ENCODE measurements around the gene LY6G5B. TPM values are rescaled to one million over a fixed set of nuclear protein-coding genes. Genes with fewer than 3 reads are reported as not detected.

LY6G5B gene
- total RNA-seq, 1 donor from 2014 or later, result 20.4 TPM

- ATAC-seq, result peak; percentile 77
- intact Hi-C loops (cut with DNase I), result no loop called here
Observed at GRCh38 chr6:31660381-31661261, 9.2 kb upstream of the LY6G5B start, which contains the start of gene C6orf47. C6orf47 (minus strand) TSS chr6:31660778; CDS start chr6:31659947, 831 bp downstream.

DNA sequence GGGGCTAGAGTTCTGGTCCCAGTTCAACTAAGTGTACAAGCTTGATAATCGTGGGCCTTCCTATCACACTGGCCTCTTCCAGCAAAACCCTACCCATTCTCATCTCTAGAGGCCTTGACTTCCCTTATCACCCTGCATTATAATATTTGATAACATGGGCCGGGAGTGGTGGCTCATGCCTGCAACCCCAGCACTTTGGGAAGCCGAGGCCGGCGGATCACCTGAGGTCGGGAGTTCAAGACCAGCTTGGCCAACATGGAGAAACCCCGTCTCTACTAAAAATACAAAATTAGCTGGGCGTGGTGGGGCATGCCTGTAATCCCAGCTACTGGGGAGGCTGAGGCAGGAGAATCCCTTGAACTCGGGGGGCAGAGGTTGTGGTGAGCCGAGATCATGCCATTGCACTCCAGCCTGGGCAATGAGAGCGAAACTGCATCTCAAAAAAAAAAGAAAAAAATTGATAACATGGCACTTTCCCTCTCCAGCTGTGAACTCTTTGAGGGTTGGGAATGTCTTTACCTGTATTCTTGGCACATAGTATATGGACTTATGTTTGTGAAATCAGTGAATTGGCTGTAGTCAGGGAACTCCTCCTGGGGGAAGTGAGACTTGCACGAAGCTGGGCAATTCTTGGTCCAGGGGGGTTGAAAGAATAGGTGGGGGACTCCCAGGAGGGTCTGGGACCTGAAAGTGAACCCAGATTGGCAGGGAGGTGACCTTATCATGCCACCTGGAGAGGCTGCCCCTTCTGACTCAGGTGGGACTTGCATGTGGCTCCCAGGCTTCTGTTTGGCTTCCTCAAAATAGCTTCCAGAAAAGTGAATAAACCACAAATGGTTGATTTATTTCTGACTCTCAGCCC lies 8.3 kb upstream of the LY6G5B start:
- ATAC-seq (no peak), DNase-seq (ENCODE audit: low spot score) (no peak)
- intact Hi-C loops (cut with DNase I), result no loop called here

More at GRCh38 chr6:31660381-31661261, 9.2 kb upstream of the LY6G5B start, which contains the start of gene C6orf47:
- DNase-seq (ENCODE audit: low spot score), result peak; percentile 92

DNA sequence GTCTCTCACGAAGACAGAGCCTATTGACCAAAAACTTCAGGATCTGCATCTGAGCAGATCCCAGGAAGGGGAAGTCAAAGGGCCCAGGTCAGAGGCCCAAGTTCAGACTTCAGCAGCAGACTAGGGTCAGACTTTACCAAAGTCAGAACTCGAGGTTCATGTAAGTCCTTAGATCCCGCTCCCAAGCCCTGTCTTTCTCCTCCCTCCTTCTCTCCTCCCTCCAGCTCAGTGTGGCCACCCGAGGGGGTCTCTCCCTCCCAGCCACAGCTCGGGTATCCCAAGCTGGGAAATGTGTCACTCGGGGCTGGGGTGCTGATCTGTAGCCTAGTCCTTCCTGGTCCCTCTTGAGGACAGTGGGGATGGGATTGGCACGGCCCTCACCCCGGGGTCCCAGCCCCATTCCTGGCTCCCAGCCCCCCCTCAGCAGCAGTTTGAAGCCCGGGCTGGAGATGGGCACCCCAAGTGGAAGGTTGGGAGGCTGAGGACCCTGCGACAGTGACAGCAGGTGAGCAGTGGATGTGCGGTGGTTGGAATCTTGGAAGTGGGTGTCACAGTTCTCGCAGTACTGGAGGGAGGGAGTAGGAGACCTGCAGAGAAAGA lies 7.6 kb upstream of the LY6G5B start:
- intact Hi-C loops (cut with DNase I), result no loop called here
- ATAC-seq, result no peak
- DNase-seq (ENCODE audit: low spot score), result no peak

DNA sequence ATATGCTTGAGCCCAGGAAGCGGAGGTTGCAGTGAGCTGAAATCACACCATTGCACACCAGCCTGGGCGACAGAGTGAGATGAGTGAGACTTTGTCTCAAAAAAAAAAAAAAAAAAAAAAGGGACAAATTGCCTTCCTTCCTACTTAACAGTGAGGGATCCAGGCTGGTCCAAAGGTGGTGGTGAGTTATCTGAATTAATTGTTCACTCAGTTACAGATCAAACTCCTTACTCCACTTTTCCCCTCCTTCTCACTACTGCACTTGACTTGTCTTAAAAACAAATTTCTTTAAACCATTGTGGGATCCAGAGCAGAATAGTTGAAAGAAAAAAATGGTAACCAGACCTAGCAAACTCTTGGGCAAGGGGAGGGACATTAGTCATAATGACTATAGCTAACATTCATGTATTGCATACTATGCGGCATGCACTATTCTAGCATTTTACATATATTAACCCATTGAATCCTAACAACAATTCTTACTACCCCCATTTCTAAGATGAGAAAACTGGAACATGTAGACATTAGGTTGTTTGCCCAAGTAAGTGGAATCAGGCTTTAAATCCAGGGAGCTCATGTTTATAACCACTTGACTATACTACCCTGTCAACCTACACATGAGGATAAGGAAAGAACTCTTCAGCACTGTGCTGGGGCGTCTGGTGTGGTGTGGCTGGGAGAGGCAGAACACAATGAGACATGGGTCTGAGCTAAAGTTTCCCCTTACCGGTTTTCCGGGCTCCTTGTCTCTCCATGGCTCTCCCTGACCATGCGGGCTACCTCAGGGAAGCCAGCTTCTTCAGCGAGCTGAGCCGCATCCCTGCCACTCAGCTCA lies 6.4 kb upstream of the LY6G5B start:
- intact Hi-C loops (cut with DNase I), result no loop called here
- DNase-seq (ENCODE audit: low spot score), result no peak
- ATAC-seq, result no peak

GRCh38 chr6:31663961-31664789 lies 5.6 kb upstream of the LY6G5B start:
- DNase-seq (ENCODE audit: low spot score), result no peak
- intact Hi-C loops (cut with DNase I), result no loop called here
- peak; percentile 25 for ATAC-seq

GRCh38 chr6:31664790-31665500 lies 4.8 kb upstream of the LY6G5B start, which contains the start of gene GPANK1:
GPANK1 (minus strand) TSS chr6:31664997; CDS start chr6:31664478, 519 bp downstream.
- intact Hi-C loops (cut with DNase I), result no loop called here
- DNase-seq (ENCODE audit: low spot score), result peak; percentile 92
- peak; percentile 84 for ATAC-seq

GRCh38 chr6:31665501-31666336 lies 4.1 kb upstream of the LY6G5B start, which contains the start of gene CSNK2B:
CSNK2B (plus strand) TSS chr6:31666080; CDS start chr6:31666832, 752 bp downstream.
- intact Hi-C loops (cut with DNase I), result no loop called here
- ATAC-seq (peak; percentile 93), DNase-seq (ENCODE audit: low spot score) (peak; percentile 98)

DNA sequence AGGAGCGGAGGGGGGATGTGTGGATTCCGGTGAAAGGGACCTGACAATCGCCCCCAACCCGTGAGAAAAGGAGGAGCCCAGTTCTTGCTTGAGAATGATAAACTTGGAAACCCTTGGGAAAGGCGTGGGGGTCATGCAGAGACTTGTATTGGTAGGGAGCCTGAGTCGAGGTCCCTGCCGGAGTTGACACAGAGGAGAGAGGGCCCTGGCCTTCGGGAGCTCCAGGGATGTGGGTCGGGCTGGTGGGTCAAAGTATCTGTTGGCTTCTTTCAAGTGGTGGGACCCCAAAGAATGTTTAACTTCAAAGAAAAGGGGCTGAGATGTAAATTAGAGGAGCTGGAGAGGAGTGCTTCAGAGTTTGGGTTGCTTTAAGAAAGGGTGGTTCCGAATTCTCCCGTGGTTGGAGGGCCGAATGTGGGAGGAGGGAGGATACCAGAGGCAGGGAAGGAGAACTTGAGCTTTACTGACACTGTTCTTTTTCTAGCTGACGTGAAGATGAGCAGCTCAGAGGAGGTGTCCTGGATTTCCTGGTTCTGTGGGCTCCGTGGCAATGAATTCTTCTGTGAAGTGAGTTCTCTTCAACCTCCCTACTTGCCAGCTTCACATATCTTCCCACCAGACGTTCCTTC lies 3.3 kb upstream of the LY6G5B start:
- intact Hi-C loops (cut with DNase I), result no loop called here
- ATAC-seq, result no peak
- no peak for DNase-seq (ENCODE audit: low spot score)

- DNase-seq (ENCODE audit: low spot score) (no peak), ATAC-seq (no peak)
- intact Hi-C loops (cut with DNase I), result no loop called here
Observed at GRCh38 chr6:31676322-31676903, 6.6 kb downstream of the LY6G5B start.

DNA sequence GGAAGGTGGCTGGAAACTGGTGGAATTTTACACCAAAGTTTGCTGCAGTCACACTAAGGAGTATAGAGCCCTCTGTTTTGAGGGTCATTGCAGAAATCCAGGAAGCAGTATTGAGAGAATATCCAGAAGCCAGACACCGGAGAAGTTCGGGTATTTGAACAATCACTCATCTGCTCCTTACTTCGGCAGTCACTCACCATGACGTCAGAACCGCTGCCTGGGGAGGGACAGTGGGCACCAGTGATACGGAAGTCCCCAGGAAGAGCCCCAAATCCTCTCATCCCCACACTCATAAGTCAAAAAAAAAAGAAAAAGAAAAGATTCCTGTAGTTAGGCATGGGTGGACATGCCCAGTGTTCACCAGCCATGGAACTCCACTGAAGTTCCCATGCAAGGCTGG lies 7.1 kb downstream of the LY6G5B start:
- ATAC-seq (no peak), DNase-seq (ENCODE audit: low spot score) (no peak)
- intact Hi-C loops (cut with DNase I), result no loop called here

- intact Hi-C loops (cut with DNase I), result no loop called here
- DNase-seq (ENCODE audit: low spot score) (no peak), ATAC-seq (no peak)
Observed at GRCh38 chr6:31677955-31678354, 8.2 kb downstream of the LY6G5B start.

DNA sequence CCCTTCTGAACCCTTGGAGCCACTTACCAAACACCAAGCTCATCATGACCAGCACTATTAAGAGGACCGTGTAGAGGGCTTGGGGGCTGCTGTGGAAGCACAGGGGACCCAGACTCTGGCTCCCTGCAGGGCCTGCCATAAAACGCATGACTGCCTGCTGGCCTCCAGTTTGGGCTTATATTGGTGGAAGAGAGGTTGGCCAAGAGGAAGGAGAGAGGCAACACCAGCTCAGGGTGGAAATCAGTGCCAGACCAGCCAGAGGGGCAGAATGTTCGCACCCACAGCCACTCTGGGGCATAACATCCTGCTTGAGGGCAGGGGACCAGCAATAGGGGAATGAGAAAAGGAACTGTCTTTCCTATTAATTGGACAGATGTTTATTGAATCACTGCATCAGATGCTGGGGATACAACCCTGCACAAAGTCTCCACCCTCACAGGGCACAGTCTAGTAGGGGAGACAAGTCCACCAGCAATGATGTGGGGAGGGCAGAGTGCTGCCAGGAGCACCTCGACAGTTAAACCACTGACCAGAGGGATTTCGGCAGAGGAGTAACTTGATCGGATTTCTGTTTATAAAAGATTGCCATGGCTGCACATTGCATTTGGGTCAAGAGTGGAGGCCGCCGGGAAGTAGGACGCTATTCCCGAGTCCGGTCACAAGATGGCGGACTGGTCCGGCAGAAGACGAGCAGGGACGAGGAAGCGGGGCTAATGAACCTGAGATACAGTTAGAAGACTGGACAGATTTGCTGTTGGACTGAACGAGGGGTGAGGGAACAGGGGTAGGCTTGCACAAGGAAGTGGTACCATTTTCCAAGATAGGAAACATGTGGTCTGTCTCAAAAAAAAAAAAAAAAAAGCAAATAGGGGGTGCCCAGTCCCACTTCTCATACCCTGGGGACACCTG lies 10.7 kb downstream of the LY6G5B start, which contains the start of gene LY6G5C:
Gene LY6G5C (minus strand): TSS at position 842 of the 909 bp plus-strand sequence. CDS start 694 bp downstream, at position 148.
- peak; percentile 90 for DNase-seq (ENCODE audit: low spot score)
- ATAC-seq, result peak; percentile 84
- intact Hi-C loops (cut with DNase I), result loop anchor here (10.0 kb wide), 1 partner anchor 154 kb away; no protein-coding TSS in a partner anchor

GRCh38 chr6:31681135-31681671 lies 11.4 kb downstream of the LY6G5B start:
- DNase-seq (ENCODE audit: low spot score) (no peak), ATAC-seq (peak; percentile 48)
- intact Hi-C loops (cut with DNase I), result loop anchor here (10.0 kb wide), 1 partner anchor 154 kb away; no protein-coding TSS in a partner anchor

- DNase-seq (ENCODE audit: low spot score), result no peak
- intact Hi-C loops (cut with DNase I), result loop anchor here (10.0 kb wide), 1 partner anchor 151 kb away; no protein-coding TSS in a partner anchor
- peak; percentile 18 for ATAC-seq
Observed at GRCh38 chr6:31683591-31683990, 13.8 kb downstream of the LY6G5B start.
